ENCODE results near the gene PPP4R2.

DNA sequence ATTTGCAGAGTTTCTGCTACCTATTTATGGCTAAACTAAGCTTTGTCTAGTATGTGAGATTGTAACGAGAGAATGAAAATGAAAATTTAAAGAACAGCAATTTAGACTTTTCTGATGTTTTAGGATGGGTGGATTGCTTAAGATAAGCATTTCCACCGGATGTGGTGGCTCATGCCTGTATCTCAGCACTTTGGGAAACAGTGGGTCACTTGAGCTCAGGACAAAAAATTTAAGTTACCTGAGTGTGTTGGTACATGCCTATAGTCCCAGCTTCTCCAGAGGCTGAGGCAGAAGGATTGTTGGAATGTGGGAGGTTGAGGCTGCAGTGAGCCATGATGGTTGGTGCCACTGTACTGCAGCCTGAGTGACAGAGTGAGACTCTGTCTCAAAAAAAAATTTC, 3.3 kb downstream of the PPP4R2 start:
- TF ChIP-seq, protein P1, sequence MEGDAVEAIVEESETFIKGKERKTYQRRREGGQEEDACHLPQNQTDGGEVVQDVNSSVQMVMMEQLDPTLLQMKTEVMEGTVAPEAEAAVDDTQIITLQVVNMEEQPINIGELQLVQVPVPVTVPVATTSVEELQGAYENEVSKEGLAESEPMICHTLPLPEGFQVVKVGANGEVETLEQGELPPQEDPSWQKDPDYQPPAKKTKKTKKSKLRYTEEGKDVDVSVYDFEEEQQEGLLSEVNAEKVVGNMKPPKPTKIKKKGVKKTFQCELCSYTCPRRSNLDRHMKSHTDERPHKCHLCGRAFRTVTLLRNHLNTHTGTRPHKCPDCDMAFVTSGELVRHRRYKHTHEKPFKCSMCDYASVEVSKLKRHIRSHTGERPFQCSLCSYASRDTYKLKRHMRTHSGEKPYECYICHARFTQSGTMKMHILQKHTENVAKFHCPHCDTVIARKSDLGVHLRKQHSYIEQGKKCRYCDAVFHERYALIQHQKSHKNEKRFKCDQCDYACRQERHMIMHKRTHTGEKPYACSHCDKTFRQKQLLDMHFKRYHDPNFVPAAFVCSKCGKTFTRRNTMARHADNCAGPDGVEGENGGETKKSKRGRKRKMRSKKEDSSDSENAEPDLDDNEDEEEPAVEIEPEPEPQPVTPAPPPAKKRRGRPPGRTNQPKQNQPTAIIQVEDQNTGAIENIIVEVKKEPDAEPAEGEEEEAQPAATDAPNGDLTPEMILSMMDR (IDR thresholded peaks at IDR 0.05; ENCODE audit: low read length) = no peak
- no peak for TF ChIP-seq EZH2 (IDR thresholded peaks at IDR 0.05; ENCODE audit: borderline replicate concordance, low read length)
